Stomach (tissue), 9 donors: ENCODE results near the gene GZF1. TPM values are rescaled to one million over a fixed set of nuclear protein-coding genes. Genes with fewer than 3 reads are reported as not detected.

Experiments
- DNase-seq, 2 donors: peaks; one replicate each; pipeline versions ENCODE4 v3.0.0 to v3.0.0-alpha.2; 2013 to 2019
- H3K27ac ChIP-seq, 5 donors: fragments of 200-600 bp in 4 of 5; sonication (generic) in 4 of 5; one replicate each; pipeline ENCODE4 v1.5.1; 2013 to 2019; ENCODE audit warnings: mild to moderate bottlenecking in 1 of 5, moderate library complexity in 1 of 5
- H3K27me3 ChIP-seq, 3 donors: fragments of 200-600 bp; sonication (generic); one replicate each; pipeline ENCODE4 v1.5.1; 2017 to 2019; ENCODE audit warnings: mixed run types in 1 of 3
- H3K36me3 ChIP-seq, 4 donors: fragments of 200-600 bp; sonication (generic); 1 replicate in 3 of 4; 2 replicates in 1 of 4; pipeline ENCODE4 v1.5.1; 2016 to 2019
- H3K4me1 ChIP-seq, 4 donors: fragments of 200-600 bp; sonication (generic); one replicate each; pipeline ENCODE4 v1.5.1; 2016 to 2019
- H3K4me3 ChIP-seq, 4 donors: fragments of 200-600 bp; sonication (generic) in 3 of 4; one replicate each; pipeline ENCODE4 v1.5.1; 2016 to 2019; ENCODE audit warnings: mild to moderate bottlenecking in 1 of 4
- H3K9me3 ChIP-seq, 4 donors: fragments of 200-600 bp; sonication (generic); one replicate each; pipeline ENCODE4 v1.5.1; 2016 to 2019
- CTCF ChIP-seq, 7 experiments: fragments of 450-650 bp in 4 of 7; fragments of 200-600 bp in 3 of 7; sonication (generic) in 3 of 7; IDR thresholded peaks; one replicate each; pipeline ENCODE4 v1.5.1; 2016 to 2019; ENCODE audit warnings: antibody characterized with exemption in 7 of 7, control low read depth in 2 of 7, mild to moderate bottlenecking in 1 of 7
- EP300 ChIP-seq: sonication (generic); formaldehyde crosslinking; IDR thresholded peaks from one replicate; pipeline ENCODE4 v1.6.1; 2017; ENCODE audit warnings: antibody characterized with exemption
- POLR2A ChIP-seq, 4 donors: fragments of 450-650 bp; IDR thresholded peaks; one replicate each; pipeline ENCODE4 v1.6.1; 2016; ENCODE audit warnings: antibody characterized with exemption in 4 of 4, control low read depth in 2 of 4, mild to moderate bottlenecking in 1 of 4, moderate library complexity in 1 of 4
- POLR2AphosphoS5 ChIP-seq, 3 donors: sonication (generic); formaldehyde crosslinking; IDR thresholded peaks; one replicate each; pipeline ENCODE4 v1.6.1; 2016; ENCODE audit warnings: antibody characterized with exemption in 3 of 3
- WGBS, 5 donors: extraction: QIAGEN DNeasy Blood & Tissue Kit in 3 of 5; methylation state at CpG; one replicate each; pipeline versions ENCODE4 v1.1.5 to v1.1.7; 2013 to 2018; 5-methylcytosine and 5-hydroxymethylcytosine counted together
- intact Hi-C: fragments of 100-400 bp; cut with DNase I; formaldehyde crosslinking; loops from one replicate; pipeline ENCODE4 v1.15.1; 2023; ENCODE audit warnings: low total_unique reads
- polyA plus RNA-seq, 3 donors: library from polyadenylated mRNA; stranded (reverse); fragments of 200-250 nt; gene quantifications; one replicate each; pipeline ENCODE4 v1.2.3, GENCODE V29; 2013
- total RNA-seq, 5 donors: library from RNA; depleted of rRNA; stranded (reverse); fragments of >200 nt; gene quantifications; one replicate each; pipeline versions ENCODE4 v1.1.0 to v1.2.3, GENCODE V29; 2014 to 2016
- donor health status: healthy with polysubstance abuse.
- donor health status: Bipolar disorder and iron deficiency.
- donor health status: healthy.

The GZF1 gene
- total and polyA plus RNA-seq, 8 donors, result 2.9 to 19.7 (median 8.6) TPM

DNA sequence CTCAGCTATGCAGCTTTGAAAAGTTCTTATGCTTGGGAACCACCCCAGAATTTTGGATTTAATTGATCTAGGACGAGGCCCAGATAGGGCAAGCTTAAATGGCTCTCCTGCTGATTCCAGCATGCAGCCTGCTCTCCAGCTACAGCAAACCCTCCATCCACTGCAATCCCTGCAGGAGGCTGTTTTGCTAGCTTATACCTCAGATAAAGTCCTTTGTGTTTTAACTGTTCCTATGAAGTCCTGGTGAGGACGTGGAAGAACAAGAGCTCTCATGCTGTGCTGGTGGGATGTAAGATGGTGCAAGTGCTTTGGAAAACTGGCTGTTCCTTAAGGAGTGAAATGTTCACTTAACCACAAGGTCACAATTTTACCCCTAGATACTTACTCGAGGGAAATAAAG is 36.9 kb upstream of the GZF1 start:
- WGBS, 5 donors, result 64 to 75% (median 70%) methylated on average over 3 of the region's 3 CpGs
- Histone ChIP-seq H3K27ac (no peak overlapping the region), H3K9me3 (peaks cover 0 to 7% (median 0%) of the 10 kb centered on the region in 4 donors), H3K4me3 (no peak overlapping the region), H3K4me1 (no peaks in the 10 kb centered on the region), H3K27me3 (no peaks in the 10 kb centered on the region), H3K36me3 (no peaks in the 10 kb centered on the region)
- intact Hi-C loops, result no loop called here
- TF ChIP-seq EP300, result no peak
- no peak for DNase-seq

GRCh38 chr20:23326774-23327173 is 35.2 kb upstream of the GZF1 start:
- Histone ChIP-seq H3K27me3 (no peaks in the 10 kb centered on the region), H3K36me3 (no peaks in the 10 kb centered on the region), H3K4me3 (no peak overlapping the region), H3K9me3 (no peaks in the 10 kb centered on the region), H3K4me1 (no peaks in the 10 kb centered on the region), H3K27ac (no peak overlapping the region)
- intact Hi-C loops, result no loop called here
- DNase-seq, result no peak
- 61 to 98% (median 86%) methylated on average over 2 to 8 of the region's 8 CpGs for WGBS, 5 donors
- TF ChIP-seq POLR2AphosphoS5 (IDR thresholded peaks at IDR 0.05) (no peak), POLR2A (IDR thresholded peaks at IDR 0.05) (no peak), CTCF (IDR thresholded peaks at IDR 0.05) (no peak)

- TF ChIP-seq POLR2AphosphoS5 (IDR thresholded peaks at IDR 0.05) (no peak), EP300 (no peak), CTCF (IDR thresholded peaks at IDR 0.05) (no peak), POLR2A (IDR thresholded peaks at IDR 0.05) (no peak)
- Histone ChIP-seq H3K4me1 (no peaks in the 10 kb centered on the region), H3K4me3 (no peak overlapping the region), H3K27ac (no peak overlapping the region), H3K9me3 (no peaks in the 10 kb centered on the region), H3K27me3 (no peaks in the 10 kb centered on the region), H3K36me3 (no peaks in the 10 kb centered on the region)
- no peak for DNase-seq
- WGBS, 5 donors, result 87 to 93% (median 91%) methylated on average over 15 of the region's 15 CpGs
- intact Hi-C loops, result no loop called here
Measured at GRCh38 chr20:23327617-23328333, 34.2 kb upstream of the GZF1 start.

DNA sequence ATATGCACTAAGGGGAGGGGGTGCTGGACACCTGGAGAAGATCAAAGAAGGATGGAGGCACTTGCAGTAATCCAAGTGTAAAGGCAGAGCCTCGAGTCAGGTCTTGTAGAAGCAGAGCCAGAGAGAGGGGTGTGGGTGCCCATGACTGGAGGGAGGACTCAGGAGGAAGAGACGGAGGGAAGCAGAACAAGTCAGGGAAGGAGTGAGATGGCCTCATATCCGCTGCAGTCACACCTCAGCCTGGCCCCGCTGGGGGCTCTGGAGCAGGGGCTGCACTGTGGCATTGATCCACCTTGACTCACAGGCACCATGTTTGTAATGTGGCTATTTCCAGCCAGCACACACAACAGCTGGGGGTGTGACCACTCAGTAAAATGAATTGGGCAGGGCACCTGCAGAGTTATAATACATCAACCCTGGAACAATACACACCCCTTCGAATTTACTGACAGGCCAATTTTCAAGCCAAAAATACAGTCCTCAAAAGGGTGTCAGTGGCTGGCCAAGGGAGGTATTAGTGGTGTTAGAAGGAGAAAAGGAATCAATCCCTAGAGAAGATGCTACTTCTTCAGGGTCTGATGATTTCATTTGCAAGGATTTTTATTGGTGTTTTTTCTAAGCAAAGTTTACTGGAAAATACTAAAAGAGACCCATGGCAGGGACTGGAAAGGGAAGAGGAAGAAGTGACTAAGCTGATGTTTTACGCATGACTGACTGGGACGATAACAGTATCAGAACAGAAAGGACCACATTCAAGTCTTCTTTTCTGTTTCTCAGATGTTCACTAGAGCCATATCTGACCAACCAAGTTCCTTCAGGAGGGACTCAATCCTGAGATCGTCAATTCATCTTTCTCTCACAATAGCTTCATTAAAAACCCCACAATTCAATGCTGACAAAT is 30.3 kb upstream of the GZF1 start:
- intact Hi-C loops, result no loop called here

More for the DNA sequence above, 30.3 kb upstream of the GZF1 start:
- TF ChIP-seq CTCF (IDR thresholded peaks at IDR 0.05) (no peak), EP300 (no peak), POLR2AphosphoS5 (IDR thresholded peaks at IDR 0.05) (no peak), POLR2A (IDR thresholded peaks at IDR 0.05) (no peak)
- Histone ChIP-seq H3K4me3 (no peak overlapping the region), H3K27ac (no peak overlapping the region), H3K36me3 (no peaks in the 10 kb centered on the region), H3K27me3 (no peaks in the 10 kb centered on the region), H3K4me1 (no peaks in the 10 kb centered on the region), H3K9me3 (no peaks in the 10 kb centered on the region)
- DNase-seq, result no peak
- 74 to 79% (median 76%) methylated on average over 8 of the region's 8 CpGs for WGBS, 5 donors
